Right atrium auricular region (tissue), 2 donors: ENCODE data around the gene MEGF6. TPM values are rescaled to one million over a fixed set of nuclear protein-coding genes. Genes with fewer than 3 reads are reported as not detected.

Source experiments
- DNase-seq: peaks from one replicate; pipeline ENCODE4 v3.0.0-alpha.2; 2019; ENCODE audit warnings: low spot score
- H3K27ac ChIP-seq, 2 donors: fragments of 200-600 bp; sonication (generic); 1 replicate in 1 of 2; 2 replicates in 1 of 2; pipeline ENCODE4 v1.5.1; 2016 to 2019
- H3K27me3 ChIP-seq, 2 donors: fragments of 200-600 bp; sonication (generic); one replicate each; pipeline versions ENCODE4 v1.5.1 to v1.6.0; 2017 to 2019
- H3K36me3 ChIP-seq: fragments of 200-600 bp; sonication (generic); one replicate; pipeline ENCODE4 v1.5.1; 2016
- H3K4me1 ChIP-seq, 2 donors: fragments of 200-600 bp; sonication (generic); one replicate each; pipeline versions ENCODE4 v1.5.1 to v1.6.0; 2017 to 2019
- H3K4me3 ChIP-seq, 2 donors: fragments of 200-600 bp; sonication (generic); 1 replicate in 1 of 2; 2 replicates in 1 of 2; pipeline ENCODE4 v1.5.1; 2017 to 2019; ENCODE audit warnings: mild to moderate bottlenecking in 1 of 2, moderate library complexity in 1 of 2
- H3K9me3 ChIP-seq, 2 donors: fragments of 200-600 bp; sonication (generic); one replicate each; pipeline ENCODE4 v1.5.1; 2019
- total RNA-seq, 2 donors: library from RNA; depleted of rRNA; stranded (reverse); fragments of >200 nt; gene quantifications; one replicate each; pipeline ENCODE4 v1.1.0, GENCODE V29; 2016
- TF ChIP-seq, protein P1 (sequence below), 2 donors: fragments of 200-600 bp; sonication (generic); IDR thresholded peaks; one replicate each; pipeline ENCODE4 v1.5.1; 2019; ENCODE audit warnings: antibody characterized with exemption in 2 of 2

The MEGF6 gene
- total RNA-seq, 2 donors from 2014 or later, result 14.9 to 32.6 TPM

DNA sequence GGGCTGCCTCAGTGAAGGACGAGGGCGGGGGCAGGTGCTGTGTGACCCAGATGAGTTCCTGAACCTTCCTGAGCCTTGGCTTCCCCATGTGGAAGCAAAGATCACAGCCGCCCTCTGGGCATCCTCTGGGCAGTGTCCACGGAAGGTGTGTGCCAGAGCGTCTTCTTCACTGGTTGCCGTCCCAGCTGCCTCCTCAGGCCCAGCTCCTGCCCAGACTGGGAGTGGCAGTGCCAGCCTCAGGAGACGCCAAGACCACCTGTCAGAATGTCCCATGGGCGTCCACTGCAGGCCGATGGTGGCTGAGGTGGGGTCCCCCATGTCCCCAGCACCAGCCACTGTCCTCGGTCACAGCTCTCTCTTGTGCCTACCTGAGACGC, 146.7 kb downstream of the MEGF6 start:
- H3K36me3 ChIP-seq, result no peaks in the 10 kb centered on the region
- no peak overlapping the region for H3K4me3 ChIP-seq
- H3K27ac ChIP-seq, result no peak overlapping the region
- H3K4me1 ChIP-seq, result peaks cover 0 to 14% of the 10 kb centered on the region in 2 donors
- TF ChIP-seq, protein P1, sequence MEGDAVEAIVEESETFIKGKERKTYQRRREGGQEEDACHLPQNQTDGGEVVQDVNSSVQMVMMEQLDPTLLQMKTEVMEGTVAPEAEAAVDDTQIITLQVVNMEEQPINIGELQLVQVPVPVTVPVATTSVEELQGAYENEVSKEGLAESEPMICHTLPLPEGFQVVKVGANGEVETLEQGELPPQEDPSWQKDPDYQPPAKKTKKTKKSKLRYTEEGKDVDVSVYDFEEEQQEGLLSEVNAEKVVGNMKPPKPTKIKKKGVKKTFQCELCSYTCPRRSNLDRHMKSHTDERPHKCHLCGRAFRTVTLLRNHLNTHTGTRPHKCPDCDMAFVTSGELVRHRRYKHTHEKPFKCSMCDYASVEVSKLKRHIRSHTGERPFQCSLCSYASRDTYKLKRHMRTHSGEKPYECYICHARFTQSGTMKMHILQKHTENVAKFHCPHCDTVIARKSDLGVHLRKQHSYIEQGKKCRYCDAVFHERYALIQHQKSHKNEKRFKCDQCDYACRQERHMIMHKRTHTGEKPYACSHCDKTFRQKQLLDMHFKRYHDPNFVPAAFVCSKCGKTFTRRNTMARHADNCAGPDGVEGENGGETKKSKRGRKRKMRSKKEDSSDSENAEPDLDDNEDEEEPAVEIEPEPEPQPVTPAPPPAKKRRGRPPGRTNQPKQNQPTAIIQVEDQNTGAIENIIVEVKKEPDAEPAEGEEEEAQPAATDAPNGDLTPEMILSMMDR (IDR thresholded peaks at IDR 0.05), result no peak
- DNase-seq, result no peak
- H3K27me3 ChIP-seq, result no peaks in the 10 kb centered on the region
- H3K9me3 ChIP-seq, result no peaks in the 10 kb centered on the region

DNA sequence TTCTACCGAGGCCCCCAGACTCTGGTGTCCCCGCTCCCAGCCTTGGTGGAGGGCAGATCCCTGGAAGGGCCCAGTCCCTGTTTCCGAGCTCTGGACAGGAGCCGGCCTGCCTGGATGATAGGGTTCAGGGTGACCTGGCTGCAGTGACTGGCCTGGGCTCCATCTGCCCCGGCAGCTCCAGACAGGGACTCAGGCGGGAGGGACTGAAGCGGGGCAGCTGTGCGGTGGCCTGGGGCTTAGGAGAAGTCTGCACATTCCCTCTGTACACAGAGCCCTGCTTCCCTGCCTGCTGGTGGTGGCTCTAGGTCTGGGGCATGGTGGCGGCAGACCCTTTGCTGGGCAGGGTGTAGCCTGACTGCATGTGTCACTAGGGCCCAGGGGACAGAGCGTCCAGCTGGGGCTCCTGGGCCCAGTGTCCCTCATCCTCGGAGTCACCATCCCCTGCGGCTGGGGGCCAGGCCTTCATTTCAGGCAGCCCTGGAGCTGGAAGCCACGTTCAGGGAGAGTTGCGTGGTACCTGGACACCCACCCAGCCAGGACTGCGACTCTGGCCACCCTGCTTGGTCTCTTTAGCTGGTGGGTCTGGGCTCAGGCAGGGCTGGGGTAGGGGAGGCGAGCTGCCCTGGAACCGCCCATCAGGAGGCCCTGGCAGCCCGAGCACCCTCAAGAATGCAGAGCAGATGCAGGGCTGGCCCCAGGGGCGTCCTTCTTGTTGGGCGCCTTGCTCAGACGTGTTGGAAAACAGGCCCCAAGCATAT, 147.2 kb downstream of the MEGF6 start:
- Histone ChIP-seq H3K9me3 (no peaks in the 10 kb centered on the region), H3K4me1 (peaks cover 0 to 18% of the 10 kb centered on the region in 2 donors), H3K27ac (no peak overlapping the region), H3K27me3 (no peaks in the 10 kb centered on the region), H3K4me3 (no peak overlapping the region), H3K36me3 (no peaks in the 10 kb centered on the region)
- TF ChIP-seq, protein P1 (IDR thresholded peaks at IDR 0.05), result no peak
- DNase-seq, result no peak

DNA sequence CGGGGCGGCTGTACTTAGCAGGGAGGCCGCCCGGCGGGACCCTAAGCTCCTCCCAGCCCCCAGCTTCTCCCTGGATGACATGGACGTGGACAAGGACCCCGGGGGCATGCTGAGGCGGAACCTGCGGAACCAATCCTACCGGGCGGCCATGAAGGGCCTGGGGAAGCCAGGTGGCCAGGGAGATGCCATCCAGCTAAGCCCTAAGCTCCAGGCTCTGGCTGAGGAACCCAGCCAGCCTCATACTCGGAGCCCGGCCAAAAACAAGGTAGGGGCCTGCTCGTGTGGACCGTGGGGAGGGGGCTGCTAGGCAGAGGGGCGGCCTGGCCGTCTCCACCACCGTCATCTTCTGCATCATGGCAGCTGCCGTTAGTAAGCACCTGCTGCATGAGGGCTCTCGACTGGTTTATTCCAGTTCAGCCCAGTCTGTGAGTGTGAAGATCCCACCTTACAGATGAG, 147.9 kb downstream of the MEGF6 start:
- H3K4me3 ChIP-seq, result no peak overlapping the region
- DNase-seq, result no peak
- H3K27me3 ChIP-seq, result no peaks in the 10 kb centered on the region
- H3K4me1 ChIP-seq, result peaks cover 0 to 20% of the 10 kb centered on the region in 2 donors
- no peak overlapping the region for H3K27ac ChIP-seq
- H3K9me3 ChIP-seq, result no peaks in the 10 kb centered on the region
- TF ChIP-seq, protein P1 (IDR thresholded peaks at IDR 0.05), result no peak
- no peaks in the 10 kb centered on the region for H3K36me3 ChIP-seq

DNA sequence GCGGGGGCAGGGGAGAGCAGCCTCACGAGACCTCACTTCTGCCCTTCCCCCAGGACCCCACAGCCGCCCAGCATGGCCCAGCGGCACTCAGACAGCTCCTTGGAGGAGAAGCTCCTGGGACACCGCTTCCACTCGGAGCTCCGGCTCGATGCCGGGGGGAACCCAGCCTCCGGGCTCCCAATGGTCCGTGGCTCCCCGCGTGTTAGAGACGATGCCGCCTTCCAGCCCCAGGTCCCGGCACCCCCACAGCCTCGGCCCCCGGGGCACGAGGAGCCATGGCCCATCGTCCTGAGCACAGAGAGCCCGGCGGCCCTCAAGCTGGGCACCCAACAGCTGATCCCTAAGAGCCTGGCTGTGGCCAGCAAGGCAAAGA, 148.3 kb downstream of the MEGF6 start:
- Histone ChIP-seq H3K4me1 (peaks cover 0 to 24% of the 10 kb centered on the region in 2 donors), H3K27me3 (no peaks in the 10 kb centered on the region)
- no peak for DNase-seq

DNA sequence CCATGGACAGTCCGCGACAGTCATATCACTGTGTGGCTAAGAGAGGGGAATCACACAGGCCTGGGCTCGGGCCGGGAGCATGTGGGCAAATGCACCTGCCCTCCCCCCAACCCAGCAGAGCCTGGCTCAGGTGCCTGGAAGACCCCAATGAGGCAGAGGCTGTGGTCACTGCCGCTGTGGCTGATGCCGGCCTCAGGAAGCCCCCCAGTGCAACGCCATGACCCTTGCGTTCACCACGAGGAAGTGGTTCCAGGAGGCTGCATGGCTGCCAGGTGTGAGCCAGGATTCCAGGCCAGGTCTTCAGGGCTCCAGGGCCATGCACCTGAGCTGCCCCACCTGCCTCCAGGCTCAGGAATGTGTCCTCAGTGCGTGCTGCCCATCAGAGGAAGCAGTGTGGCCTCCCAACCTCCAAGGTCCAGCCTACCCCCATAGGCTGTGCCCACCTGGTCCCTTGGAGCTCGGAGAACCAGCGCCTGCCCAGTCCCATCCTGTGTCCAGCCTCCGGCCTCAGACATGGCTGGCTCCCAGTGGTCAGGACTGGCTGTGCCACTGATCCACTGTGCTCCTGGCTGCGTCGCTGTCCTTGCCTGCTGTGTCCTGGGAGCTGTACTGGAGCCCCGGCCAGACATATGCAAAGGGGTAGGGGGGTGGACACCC, 148.8 kb downstream of the MEGF6 start:
- TF ChIP-seq, protein P1 (IDR thresholded peaks at IDR 0.05), result no peak
- Histone ChIP-seq H3K27me3 (no peaks in the 10 kb centered on the region), H3K36me3 (no peaks in the 10 kb centered on the region), H3K4me1 (peaks cover 0 to 29% of the 10 kb centered on the region in 2 donors), H3K4me3 (no peak overlapping the region), H3K9me3 (no peaks in the 10 kb centered on the region), H3K27ac (no peak overlapping the region)
- DNase-seq, result no peak

More for the DNA sequence above, 148.3 kb downstream of the MEGF6 start:
- Histone ChIP-seq H3K4me3 (no peak overlapping the region), H3K27ac (no peak overlapping the region), H3K36me3 (no peaks in the 10 kb centered on the region), H3K9me3 (no peaks in the 10 kb centered on the region)
- TF ChIP-seq, protein P1 (IDR thresholded peaks at IDR 0.05), result no peak
